Inflammatory macrophage treated with lipopolysaccharide for 1 hour (primary cell): ENCODE data around the gene GRIA1.
"Not testable (repeated sequence)": the region's sequence is repeated elsewhere in the genome, so short reads cannot be mapped to it uniquely, and the experiment has no call there.

Source experiments
- DNase-seq, 2 donors: peaks; one replicate each; pipeline ENCODE4 v3.0.0-alpha.2; 2020 to 2022

Gene GRIA1

DNA sequence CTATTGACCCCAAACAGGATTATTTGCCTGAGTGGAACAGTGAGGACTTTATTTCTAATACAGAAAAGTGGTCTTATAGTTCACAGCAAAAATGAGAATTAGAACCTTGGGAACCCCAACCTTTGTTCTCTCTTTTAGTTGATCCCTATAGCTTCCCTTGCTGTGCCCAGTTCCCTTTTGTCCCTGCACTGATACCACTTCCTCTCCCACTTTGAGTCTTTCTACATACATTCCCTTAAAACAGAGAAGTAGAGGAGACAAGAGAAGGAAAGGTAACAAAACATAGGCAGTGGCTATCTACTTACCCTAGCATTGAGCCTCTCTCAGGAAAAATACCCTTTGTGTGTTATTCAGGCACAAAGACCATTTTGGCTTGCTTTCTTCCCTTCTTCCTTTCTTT, 301.8 kb downstream of the GRIA1 start:
- no peak for DNase-seq

DNA sequence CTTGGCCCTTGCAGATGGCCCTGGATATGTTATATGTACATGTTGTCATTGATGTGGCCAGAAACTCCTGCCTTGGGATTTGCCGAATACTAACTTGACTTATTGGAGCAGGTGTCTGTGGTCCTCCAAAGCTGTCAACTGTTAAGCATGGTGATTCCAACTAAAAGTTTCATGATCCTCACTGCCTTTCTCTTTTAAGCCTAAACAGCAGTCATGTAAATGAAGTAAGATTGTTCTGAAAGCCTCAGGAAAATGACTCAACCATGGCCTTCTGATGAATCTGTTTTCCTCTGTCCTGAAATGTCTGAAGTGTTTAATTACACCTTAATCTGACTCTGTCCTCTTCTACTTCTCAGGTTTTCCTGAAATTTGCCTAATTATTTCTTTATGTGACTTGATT, 303.2 kb downstream of the GRIA1 start:
- DNase-seq, result no peak

DNA sequence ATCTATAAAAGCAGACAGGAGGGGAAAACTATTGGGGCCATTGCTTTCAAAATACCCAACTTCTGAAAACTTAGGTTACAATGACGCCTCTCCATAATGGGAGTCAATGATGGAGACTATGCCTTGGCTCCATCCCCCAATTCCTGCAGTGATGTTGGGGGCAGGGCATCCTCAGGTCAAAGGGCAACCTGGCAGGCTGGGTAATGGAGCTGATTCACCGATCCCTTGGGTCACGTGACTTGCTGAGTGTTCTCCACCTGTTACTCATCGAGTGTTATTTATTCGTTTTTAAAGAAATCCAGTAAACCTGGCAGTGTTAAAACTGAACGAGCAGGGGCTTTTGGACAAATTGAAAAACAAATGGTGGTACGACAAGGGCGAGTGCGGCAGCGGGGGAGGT, 303.9 kb downstream of the GRIA1 start:
- no peak for DNase-seq

DNA sequence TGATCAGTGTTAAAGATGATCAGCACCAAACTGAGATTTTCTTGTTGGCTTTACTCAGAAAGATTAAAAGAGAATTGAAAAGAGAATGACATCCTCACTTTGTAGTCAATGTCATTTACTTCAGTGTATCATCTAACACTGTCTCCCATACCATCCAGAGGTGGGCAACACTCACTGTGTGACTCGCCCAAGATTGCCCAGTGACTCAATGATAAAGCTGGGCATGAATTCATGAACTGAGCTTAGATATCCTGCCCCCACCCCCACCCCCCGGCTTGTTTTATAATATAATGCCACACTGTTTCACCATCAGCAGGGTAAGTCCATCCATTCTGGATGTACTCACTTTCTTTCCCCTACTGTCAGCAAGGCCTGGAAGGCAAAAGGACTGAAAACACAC, 306.1 kb downstream of the GRIA1 start:
- DNase-seq, result no peak

DNA sequence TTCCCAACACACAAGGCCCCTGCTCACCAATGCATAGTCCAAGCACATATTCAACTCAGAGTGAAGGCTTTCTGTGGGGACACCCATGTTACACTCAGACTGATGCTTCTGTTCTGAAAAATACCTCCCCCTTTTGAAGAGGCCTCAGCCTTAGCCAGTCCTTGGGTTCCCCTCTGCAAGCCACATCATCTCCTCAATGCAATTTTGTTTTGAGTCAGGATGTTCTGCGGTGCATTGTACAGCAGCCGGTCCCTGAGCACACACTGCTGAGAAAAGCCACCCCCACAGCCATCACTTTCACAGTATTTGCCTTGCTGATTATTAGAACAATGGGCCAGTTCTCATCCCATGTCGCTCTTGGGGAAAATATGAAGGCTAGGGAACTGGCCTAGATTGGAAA, 307.0 kb downstream of the GRIA1 start:
- no peak for DNase-seq

DNA sequence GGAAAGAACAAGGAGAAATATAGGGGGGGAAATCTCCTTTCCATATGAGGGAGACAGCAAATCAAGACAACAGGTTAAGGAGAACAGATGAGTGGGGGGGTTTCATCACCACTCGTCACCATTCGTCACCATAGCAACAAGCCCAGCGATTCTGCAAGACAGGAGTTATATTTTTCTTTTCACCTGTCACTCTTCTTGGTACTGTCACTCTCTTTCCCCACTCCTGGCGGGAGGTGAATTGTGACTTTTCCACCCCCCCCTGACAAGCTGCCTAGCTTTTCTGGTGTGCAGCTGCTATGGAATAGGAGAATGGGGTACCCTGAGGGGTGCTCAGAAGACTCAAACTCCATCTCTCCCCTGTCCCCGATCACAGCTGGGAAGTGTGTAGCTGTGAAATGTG, 308.4 kb downstream of the GRIA1 start:
- DNase-seq, result no peak

DNA sequence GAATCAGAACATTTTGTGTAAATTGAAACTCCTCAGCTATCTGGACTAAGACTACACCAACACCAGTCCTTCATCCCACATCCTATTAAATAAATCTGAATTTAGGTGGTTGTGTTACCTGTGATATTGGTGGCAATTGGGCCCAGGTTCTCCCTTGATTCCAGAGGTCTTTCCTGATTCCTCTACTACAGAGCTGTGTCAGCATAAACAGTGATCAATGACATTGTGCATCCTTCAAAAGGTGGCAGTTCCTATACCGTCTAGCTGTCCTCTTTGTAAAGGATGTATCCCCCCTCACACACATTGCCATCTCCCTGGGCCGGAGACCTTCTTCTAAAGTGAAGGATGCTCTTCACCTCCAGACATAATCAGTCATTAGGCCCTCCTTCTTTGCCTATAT, 309.0 kb downstream of the GRIA1 start:
- DNase-seq, result no peak

DNA sequence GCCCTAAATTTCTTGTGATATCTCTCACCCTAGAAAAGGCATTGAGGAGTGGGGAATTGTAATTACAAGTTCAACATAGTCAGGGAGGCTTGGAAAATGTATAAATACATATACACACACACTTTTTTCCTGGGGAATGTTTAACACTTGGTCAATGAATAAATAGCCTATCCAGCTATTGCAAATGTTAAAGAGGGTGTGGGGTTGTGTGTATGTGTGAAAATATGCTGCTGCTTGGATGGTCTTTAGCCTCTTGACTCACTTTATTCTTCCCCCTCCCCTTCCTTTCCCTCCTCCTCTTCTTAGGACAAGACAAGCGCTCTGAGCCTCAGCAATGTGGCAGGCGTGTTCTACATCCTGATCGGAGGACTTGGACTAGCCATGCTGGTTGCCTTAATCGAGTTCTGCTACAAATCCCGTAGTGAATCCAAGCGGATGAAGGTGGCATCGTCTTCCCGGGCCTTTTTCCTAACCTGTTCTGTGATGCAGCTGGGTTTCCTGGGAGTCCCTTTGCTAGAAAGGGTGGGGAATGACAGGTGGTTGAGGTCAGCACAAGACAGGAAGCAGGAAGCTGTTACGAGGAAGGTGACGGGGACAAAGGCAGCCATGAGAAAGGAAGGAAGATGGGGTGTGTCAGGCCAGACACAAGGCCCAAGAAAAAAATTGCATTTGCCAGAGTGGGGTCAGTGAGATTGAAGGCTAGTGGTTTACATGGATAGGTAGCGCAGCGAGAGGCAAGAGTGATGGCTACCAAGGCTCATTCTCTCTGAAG, 311.8 kb downstream of the GRIA1 start:
- DNase-seq, result no peak

DNA sequence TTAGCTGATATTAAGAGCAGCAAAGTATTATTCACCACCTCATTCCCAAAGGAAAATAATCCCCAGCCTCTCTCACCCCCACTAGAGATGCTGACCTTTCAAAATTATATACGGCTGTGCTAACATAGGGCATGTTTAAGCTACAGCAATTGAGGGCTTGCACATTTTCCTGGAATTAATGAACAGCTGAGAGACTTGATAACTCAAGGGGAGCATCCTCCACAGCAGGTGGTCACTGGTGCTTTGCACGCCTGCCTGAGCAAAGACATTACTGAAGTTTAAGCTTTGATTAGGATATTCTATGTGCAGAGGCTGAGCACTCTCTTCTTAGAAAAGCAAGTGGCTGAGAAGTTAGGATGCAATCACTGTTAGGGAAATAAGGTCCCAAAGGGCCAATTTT, 317.3 kb downstream of the GRIA1 start:
- no peak for DNase-seq

DNA sequence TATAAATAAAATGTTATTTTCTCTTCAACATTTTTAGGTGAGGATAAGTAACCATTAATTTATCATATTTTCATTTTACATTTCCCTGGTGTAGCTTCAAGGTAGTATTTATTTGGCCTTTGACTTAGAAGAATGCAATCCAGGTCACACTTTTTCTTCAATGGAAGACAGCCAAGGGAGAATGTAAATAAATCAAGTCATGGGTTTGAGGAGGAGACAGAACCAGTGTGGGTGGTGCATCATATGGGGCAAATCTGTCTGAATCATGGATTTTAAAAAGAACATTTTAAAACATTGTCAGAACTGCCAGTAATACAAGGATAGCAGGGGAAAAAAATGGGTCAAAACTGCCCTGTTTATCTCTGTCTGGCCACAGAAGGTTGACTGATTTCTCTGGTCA, 318.7 kb downstream of the GRIA1 start:
- no peak for DNase-seq

DNA sequence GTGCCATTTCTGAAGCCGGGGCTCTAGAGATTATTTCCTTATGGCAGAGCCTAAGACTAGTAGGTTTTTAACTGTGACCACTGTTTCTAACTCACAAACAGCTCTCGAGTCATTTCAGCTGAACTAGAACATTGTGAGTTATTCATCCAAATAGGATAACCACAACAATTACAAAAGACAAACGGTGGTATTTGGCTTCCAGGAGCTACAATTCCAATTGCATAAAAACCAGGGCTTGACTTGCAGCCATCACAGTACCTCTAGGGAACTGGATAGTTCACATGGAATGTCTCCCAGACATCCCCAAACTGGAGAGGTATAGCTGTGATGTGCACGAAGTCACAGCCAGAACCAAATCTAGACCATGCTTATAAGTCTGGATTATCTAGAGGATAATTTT, 323.4 kb downstream of the GRIA1 start:
- no peak for DNase-seq

DNA sequence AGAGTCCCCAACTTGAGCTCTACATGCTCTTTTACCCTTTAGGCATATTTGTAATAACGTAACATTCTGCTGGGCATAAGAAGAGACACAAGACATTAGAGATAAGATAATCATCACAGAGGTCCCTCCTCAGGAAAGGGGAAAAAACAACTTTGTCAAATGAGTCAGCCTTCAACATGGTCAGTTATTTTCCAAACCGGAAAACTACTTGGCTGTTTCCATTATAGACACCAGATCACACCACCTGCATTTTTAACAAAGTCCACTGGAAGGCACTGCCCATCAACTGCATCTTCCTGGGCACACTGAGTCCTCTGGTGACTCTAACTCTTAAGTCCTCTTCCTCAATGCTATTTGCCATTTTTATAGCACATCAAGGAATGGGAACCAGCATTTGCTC, 326.4 kb downstream of the GRIA1 start:
- DNase-seq, result no peak

DNA sequence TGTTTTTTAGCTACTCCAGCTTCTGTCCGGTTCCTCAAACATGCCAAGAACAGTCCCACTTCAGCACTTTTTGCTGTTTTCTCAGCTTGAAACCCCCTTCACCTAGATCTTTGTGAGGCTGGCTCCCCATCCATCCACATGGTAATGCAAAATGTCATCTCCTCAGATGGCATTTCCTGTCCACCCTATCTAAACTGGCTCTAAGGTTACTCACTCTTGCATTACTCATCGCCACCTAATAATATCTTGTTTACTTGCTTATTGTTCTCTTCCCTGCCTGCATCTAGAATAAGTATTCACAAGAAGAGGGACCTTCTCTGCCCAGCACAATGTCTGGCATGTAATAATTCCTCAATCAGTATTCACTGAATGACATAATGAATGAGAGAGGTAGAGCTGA, 328.2 kb downstream of the GRIA1 start:
- DNase-seq, result no peak

DNA sequence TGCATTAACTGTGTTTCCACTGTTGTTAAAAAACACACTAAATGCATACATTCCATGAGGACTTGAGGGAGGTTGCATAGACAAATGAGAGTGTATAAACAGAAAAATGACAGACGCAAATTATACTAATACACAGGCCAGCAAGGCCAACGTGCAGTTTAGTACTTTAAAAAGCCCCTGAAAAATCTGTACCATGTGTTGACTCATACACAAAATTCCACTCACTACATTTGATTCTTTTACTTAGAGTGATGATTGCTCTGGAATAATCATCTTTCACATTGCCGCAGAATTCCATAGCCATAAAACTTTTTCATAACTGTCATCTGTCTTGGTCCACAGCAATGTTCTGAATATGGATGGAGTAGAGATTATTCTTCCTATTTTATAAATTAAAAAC, 332.6 kb downstream of the GRIA1 start:
- DNase-seq, result no peak

DNA sequence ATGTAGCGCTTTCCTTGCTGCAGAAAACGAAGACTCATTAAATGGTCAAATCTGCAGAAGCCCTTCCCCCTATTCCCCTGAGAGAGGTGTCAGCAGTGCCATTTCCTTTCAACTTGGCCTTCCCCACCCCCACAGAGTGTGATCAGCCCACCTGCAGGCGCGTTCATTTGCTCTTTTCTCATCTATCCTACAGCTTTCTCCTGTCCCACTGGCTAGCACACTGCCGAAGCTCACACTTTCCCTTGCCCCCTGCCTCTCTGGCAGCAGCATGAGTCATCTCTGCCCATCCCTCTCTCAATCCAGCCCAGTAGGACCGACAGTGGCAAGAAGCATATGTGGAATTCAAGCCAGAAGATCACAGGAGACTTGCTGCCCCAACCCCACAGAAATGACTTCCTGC, 334.4 kb downstream of the GRIA1 start:
- DNase-seq, result no peak

DNA sequence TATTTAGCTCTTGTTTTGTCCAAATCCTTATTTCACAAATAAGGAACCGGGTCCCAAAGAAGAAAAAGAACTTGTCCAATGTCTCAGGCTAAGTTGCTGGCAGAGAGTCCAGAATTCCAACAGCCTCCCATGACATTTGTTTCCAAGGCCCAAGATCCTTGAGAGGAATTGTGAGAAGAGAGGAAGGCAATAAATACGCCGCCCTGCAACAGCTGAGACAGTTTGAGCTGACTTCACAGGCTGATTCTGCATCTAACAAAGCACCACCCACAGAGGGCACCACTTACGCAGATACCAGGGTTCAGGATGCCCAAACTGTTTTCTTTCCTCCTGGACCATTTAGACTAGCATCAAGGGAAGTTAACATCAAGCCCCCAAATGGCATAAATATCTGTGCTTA, 336.9 kb downstream of the GRIA1 start:
- DNase-seq, result no peak

DNA sequence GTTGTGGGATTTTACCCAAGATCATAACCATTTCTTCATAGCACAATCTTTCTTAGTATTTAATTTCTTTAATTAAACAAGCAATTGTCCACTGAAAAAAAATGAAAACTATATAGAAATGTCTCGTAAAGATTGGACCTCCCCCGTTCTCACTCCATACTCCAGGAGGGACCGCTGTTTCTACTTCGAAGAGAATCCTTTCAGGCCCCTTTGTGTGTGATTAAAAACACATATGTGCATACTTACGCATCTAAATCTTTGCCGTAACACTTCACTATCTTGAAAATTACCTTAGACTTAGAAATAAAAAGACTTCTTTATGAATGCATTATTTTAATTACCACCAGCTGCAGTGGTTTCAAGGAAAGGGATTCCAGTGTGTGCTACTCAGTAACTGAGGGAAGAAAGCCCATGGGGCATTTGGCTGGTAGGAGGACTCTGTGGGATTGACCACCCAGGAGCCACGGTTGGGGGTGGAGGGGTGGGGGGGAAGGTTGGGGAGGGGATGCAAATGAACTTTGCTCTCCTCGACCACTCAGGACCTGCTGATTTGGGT, 339.1 kb downstream of the GRIA1 start:
- no peak for DNase-seq

DNA sequence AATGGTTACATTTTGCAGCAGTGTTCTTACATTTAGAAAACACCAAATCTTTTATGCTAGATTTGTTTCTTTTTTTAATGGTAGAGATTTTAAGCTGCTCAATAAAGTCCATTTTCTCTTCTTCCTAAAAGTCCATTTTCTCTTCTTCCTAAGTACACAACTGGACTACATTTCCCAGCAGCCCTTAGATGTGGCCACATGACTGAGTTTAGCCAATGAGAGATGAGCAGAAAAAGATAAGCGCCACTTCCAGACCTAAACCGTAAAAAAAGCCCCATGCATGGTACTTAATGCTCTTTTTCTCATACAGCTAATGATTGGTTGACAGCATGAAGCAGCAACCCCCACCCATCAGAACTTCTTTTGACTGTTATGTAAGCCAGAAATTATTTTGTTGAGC, 341.5 kb downstream of the GRIA1 start:
- DNase-seq, result no peak

DNA sequence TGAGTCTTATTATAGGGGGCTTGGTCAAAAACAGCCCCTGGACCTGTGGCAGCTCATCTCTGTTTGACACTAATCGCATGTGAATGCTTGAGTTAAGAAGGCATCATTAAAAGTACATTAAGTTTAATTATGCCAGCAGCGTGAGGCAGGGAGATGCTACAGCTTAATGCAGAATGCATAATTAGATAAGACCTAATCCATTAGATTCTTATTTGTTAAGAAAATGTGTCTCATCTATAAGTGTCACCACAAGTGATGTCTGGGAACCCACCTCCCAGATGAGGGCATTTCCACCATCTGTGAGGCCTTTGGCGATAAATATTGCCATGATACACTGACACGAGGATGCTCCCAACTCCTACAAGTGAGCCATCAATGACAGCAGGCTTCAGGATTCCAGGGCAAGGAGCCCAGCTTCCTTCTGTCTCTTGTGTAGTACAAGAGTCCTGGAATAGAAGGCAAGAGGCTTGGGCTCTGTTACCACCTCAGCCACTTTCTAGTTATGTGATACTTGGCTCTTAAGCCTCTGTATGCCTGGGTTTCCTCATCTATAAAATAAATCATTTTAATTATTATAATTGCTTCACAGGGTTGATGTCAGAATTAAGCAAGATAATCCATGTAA, 345.5 kb downstream of the GRIA1 start:
- no peak for DNase-seq

DNA sequence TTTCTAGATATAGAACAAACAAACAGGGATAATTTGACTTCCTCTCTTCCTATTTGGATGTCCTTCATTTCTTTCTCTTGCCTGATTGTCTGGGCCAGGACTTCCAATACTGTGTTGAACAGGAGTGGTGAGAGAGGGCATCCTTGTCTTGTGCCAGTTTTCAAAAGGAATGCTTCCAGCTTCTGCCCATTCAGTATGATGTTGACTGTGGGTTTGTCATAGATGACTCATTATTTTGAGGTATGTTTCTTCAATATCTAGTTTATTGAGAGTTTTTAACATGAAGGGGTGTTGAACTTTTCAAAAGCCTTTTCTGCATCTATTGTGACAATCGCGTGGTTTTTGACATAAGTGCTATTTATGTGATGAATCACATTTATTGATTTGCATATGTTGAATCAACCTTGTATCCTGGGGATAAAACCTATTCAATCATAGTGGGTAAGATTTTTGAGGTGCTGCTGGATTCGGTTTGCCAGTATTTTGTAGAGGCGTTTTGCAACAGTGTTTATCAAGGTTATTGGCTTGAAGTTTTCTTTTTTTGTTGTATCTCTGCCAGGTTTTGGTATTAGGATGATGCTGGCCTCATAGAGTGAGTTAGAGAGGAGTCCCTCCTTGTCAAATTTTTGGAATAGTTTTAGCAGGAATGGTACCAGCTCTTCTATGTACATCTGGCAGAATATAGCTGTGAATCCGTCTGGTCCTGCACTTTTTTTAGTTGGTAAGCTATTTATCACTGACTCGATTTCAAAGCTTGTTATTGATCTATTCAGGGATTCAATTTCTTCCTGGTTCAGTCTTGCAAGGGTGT, 359.0 kb downstream of the GRIA1 start:
- not testable (repeated sequence) for DNase-seq

DNA sequence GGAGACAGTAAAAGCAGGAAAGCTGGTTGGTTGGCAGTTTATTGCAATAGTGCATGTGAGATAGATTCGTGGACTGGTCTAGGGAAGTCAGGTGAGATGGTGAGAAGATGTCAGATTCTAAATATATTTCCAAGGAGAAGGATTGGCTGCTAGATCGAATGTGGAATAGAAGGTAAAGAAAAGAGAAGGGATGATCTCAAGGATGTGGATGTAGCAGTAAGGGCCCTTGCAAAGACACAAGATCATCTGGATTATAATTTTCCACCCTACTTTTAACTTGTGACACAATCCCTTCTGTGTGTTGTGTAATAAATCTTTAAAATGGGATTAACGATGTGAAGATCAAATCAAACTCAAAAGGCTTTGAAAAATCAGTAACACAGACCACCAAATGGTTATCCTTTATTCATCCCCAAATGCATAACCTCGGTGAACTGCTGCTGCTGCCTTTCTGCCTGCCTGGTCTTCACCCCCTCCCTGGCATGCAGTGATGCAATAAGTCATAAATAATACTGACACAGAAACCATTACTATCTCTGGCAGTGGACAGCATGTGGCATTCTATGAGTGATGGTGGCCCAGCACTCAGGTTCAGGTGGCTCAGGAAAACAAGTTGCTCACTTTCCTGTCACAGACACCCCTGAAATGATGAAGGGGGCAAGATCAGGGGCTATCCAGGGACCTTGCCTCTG, 369.9 kb downstream of the GRIA1 start:
- no peak for DNase-seq

DNA sequence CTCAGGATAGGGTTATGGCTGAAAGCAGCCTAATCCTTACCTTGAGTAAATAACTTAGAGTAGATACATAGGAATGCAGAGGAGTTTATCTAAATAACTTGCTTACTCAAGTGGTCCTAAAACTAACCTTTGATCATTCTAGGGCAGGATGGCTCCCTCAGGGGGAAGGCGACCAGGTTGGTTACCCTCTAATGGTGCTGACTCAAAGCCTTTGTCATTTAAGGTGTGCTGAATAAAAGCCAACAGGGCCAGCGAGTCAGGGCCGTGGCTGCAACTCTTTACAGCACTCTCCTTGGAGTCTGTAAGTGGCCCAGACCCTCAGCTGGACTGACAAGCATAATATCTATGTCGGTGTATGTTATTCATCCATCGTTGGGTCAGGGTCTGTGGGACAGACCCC, 372.4 kb downstream of the GRIA1 start:
- not testable (repeated sequence) for DNase-seq
